Right lobe of liver (tissue), 6 donors: ENCODE results near the gene MSTN. TPM values are rescaled to one million over a fixed set of nuclear protein-coding genes. Genes with fewer than 3 reads are reported as not detected.

ENCODE experiments used
- ATAC-seq, 4 donors: fragments of 200-7000 bp; cut with Tn5 transposase; one replicate each; pipeline ENCODE4 v1.9.1; 2020; ENCODE audit warnings: mild to moderate bottlenecking in 4 of 4, moderate library complexity in 4 of 4
- DNase-seq, 3 donors: peaks; one replicate each; pipeline ENCODE4 v3.0.0-alpha.2; 2020
- H3K27ac ChIP-seq, 3 donors: fragments of 200-600 bp; one replicate each; pipeline ENCODE4 v1.8.0; 2022
- H3K27me3 ChIP-seq, 2 donors: fragments of 200-600 bp; one replicate each; pipeline ENCODE4 v1.8.0; 2022
- H3K36me3 ChIP-seq, 4 donors: fragments of 200-600 bp; sonication (generic) in 1 of 4; one replicate each; pipeline versions ENCODE4 v1.5.1 to v1.8.0; 2017 to 2022; ENCODE audit warnings: control low read depth in 1 of 4
- H3K4me1 ChIP-seq, 4 donors: fragments of 200-600 bp; sonication (generic) in 1 of 4; one replicate each; pipeline versions ENCODE4 v1.5.1 to v1.8.0; 2017 to 2022; ENCODE audit warnings: control low read depth in 1 of 4
- H3K4me3 ChIP-seq, 3 donors: fragments of 200-600 bp; one replicate each; pipeline ENCODE4 v1.8.0; 2022
- H3K9me3 ChIP-seq, 4 donors: fragments of 200-600 bp; sonication (generic) in 1 of 4; one replicate each; pipeline versions ENCODE4 v1.5.1 to v1.8.0; 2017 to 2022; ENCODE audit warnings: control low read depth in 1 of 4
- POLR2A ChIP-seq: fragments of 450-650 bp; IDR thresholded peaks from one replicate; pipeline ENCODE4 v1.6.1; 2017; ENCODE audit warnings: antibody characterized with exemption, mild to moderate bottlenecking
- WGBS: methylation state at CpG from one replicate; pipeline ENCODE4 v1.1.6; 2018; ENCODE audit warnings: low coverage, low lambda C conversion rate; ENCODE audit not compliant: insufficient coverage; ENCODE audit errors: missing lambda C conversion rate; 5-methylcytosine and 5-hydroxymethylcytosine counted together
- intact Hi-C, 2 donors: fragments of 100-400 bp; cut with DNase I; formaldehyde crosslinking; loops; one replicate each; pipeline versions ENCODE4 v1.11.2 to v1.14.1; 2022
- total RNA-seq, 6 experiments: library from RNA; depleted of rRNA in 2 of 6; stranded (reverse); fragments of >200 nt in 2 of 6; fragmentation: NEBNext Ultra II Directional in 3 of 6; extraction: Animal tissue kit (Norgen Biotek cat#: 25700) in 3 of 6; gene quantifications; one replicate each; pipeline versions ENCODE4 v1.1.0 to v1.2.4, GENCODE V29; 2016 to 2023
- TF ChIP-seq, protein P1 (sequence below), 4 donors: fragments of 200-600 bp in 3 of 4; fragments of 450-650 bp in 1 of 4; IDR thresholded peaks; one replicate each; pipeline versions ENCODE4 v1.5.1 to v1.8.0; 2016 to 2022; ENCODE audit warnings: antibody characterized with exemption in 4 of 4, mild to moderate bottlenecking in 2 of 4
- donor health status: DM: no; HTN: yes; CAD: no.
- donor health status: DM: no; HTN: no; CAD: no.
- donor health status: DM: no; HTN: no; CAD: no.
- donor health status: DM: no; HTN: yes; CAD: no.
- donor health status: DM: no; HTN: yes; CAD: no.

MSTN gene
- total RNA-seq, 6 experiments from 2014 or later = not detected

DNA sequence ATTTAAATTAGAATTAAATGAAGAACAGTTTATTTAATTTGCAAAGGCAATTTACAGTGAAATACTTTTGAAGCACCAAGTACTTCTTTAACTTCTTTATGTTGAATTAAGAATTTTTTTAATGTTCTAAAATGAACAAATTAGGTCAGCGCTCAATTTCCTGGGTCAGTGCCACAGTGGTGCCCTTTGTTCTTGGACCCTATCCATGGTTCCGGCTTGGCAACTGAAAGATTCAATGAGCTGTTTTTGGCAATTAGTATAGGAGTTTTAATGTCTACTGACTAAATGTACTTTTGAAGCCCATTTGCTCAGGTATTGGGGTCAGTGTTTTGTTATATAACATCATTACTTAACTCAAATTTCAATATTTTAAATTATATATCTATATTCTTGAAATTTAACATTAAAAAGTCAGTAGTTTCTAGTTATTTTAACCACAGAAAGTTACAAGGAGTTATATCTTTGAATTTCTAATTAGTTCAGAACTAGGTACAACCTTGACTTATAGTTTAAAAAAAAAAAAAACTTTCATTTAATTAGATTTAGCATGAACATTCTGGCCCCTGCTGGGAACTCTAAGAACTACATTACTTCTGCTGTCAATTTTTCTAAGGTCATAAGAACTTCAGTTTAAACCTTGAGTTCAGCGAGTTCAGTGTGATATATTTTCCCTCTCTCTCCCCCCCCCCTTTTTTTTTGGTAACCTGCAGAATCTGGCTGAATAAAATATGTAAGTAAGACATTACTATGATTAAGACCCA, 7.6 kb upstream of the MSTN start:
- WGBS = 21% methylated on average over 3 of the region's 3 CpGs
- peak in 2 of 3 donors; percentile 30 to 80 for DNase-seq

DNA sequence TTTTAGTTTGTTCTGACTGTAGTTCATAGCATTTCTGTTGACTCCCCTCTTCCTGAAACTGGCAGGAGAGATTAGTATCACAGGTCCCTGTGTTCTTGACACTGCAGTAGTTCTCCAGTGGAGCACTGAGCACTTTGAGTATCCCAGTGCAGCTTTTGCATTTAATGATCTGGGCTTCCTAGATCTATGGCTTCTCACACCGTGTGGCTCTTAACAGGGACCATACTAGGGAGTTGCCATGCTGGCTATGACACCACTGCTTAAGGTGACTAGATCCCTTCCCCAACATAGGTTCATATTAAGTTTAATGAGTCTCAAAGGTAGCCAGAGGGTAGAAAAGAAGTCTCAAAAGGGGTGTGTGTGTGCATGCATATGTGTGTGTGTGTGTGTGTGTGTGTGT, 6.2 kb upstream of the MSTN start:
- Histone ChIP-seq H3K4me3 (no peak overlapping the region), H3K27me3 (no peaks in the 10 kb centered on the region), H3K4me1 (peaks cover 0 to 4% (median 0%) of the 10 kb centered on the region in 4 donors), H3K36me3 (no peaks in the 10 kb centered on the region), H3K9me3 (no peaks in the 10 kb centered on the region), H3K27ac (no peak overlapping the region)
- intact Hi-C loops = no loop called here
- TF ChIP-seq POLR2A = no peak
- TF ChIP-seq, protein P1, sequence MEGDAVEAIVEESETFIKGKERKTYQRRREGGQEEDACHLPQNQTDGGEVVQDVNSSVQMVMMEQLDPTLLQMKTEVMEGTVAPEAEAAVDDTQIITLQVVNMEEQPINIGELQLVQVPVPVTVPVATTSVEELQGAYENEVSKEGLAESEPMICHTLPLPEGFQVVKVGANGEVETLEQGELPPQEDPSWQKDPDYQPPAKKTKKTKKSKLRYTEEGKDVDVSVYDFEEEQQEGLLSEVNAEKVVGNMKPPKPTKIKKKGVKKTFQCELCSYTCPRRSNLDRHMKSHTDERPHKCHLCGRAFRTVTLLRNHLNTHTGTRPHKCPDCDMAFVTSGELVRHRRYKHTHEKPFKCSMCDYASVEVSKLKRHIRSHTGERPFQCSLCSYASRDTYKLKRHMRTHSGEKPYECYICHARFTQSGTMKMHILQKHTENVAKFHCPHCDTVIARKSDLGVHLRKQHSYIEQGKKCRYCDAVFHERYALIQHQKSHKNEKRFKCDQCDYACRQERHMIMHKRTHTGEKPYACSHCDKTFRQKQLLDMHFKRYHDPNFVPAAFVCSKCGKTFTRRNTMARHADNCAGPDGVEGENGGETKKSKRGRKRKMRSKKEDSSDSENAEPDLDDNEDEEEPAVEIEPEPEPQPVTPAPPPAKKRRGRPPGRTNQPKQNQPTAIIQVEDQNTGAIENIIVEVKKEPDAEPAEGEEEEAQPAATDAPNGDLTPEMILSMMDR (IDR thresholded peaks at IDR 0.05) = no peak
- no peak for DNase-seq
- 60% methylated on average over 1 of the region's 1 CpG for WGBS
- no peak for ATAC-seq

More for the DNA sequence above, 7.6 kb upstream of the MSTN start:
- TF ChIP-seq, protein P1 (IDR thresholded peaks at IDR 0.05) = peak; percentile 37 to 48 (median 42)
- no peak for TF ChIP-seq POLR2A
- Histone ChIP-seq H3K27me3 (no peaks in the 10 kb centered on the region), H3K36me3 (no peaks in the 10 kb centered on the region), H3K9me3 (no peaks in the 10 kb centered on the region), H3K4me3 (no peak overlapping the region), H3K4me1 (peaks cover 0 to 4% (median 0%) of the 10 kb centered on the region in 4 donors), H3K27ac (no peak overlapping the region)
- intact Hi-C loops = no loop called here
- ATAC-seq = peak; percentile 77 to 96 (median 94)

DNA sequence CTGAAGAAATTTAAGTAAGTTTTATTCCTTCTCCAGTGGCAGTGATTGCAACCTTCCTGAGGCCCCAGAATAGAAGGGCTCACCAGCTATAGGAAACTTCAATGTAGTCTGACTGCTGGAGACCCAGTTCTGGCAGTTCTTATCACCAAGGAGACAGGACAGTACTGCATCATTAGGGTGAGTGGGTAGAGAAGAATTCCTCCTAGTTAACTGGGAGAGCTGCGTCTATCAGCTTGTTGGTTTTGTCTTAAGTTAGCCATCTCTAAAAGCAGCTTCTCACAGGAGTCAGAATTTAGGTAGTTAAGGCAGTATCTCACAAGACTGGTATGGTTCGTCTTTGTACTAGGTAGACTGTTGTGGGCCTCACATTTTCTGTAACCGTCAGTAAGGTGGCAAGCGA, 3.3 kb upstream of the MSTN start:
- DNase-seq = no peak
- Histone ChIP-seq H3K27ac (no peak overlapping the region), H3K9me3 (no peaks in the 10 kb centered on the region), H3K36me3 (no peaks in the 10 kb centered on the region), H3K27me3 (no peaks in the 10 kb centered on the region), H3K4me3 (no peak overlapping the region), H3K4me1 (peaks cover 0 to 4% (median 0%) of the 10 kb centered on the region in 4 donors)
- TF ChIP-seq, protein P1 (IDR thresholded peaks at IDR 0.05) = no peak
- no peak for TF ChIP-seq POLR2A
- no peak for ATAC-seq
- 80% methylated on average over 4 of the region's 4 CpGs for WGBS
- intact Hi-C loops = no loop called here

DNA sequence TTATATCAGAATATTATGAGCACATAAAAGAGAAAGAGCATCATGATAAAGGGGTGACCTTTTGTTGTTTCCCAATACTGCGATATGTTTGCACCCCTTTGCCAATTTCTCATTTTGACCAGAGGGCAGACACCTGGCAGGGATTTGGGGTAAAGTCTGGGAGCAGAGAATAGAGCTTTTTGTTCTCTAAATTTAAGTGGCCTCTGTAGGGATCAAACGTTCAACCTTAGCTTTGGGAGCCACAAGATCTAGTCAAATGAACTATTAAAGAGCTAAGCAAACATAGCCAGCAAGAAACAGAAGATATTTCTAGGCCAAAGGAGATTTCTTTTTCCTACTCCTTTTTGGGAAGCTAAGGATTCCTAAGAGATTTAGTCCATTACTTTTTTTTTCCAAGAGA, 1.1 kb upstream of the MSTN start:
- Histone ChIP-seq H3K27ac (no peak overlapping the region), H3K4me1 (no peaks in the 10 kb centered on the region), H3K27me3 (no peaks in the 10 kb centered on the region), H3K4me3 (no peak overlapping the region), H3K36me3 (no peaks in the 10 kb centered on the region), H3K9me3 (no peaks in the 10 kb centered on the region)
- intact Hi-C loops = no loop called here
- no peak for TF ChIP-seq POLR2A
- TF ChIP-seq, protein P1 (IDR thresholded peaks at IDR 0.05) = no peak
- DNase-seq (no peak), ATAC-seq (no peak)
- 49% methylated on average over 2 of the region's 2 CpGs for WGBS
